GM18873 (cell line): Measurements from ENCODE around the gene CNTNAP2.

Experiments
- ATAC-seq: cut with Tn5 transposase; IDR thresholded peaks from one replicate; pipeline ENCODE4 v1.9.1; 2021; ENCODE audit warnings: mild to moderate bottlenecking, moderate library complexity, moderate number of reproducible peaks; ENCODE audit not compliant: unreplicated experiment, low FRiP score

CNTNAP2 gene

DNA sequence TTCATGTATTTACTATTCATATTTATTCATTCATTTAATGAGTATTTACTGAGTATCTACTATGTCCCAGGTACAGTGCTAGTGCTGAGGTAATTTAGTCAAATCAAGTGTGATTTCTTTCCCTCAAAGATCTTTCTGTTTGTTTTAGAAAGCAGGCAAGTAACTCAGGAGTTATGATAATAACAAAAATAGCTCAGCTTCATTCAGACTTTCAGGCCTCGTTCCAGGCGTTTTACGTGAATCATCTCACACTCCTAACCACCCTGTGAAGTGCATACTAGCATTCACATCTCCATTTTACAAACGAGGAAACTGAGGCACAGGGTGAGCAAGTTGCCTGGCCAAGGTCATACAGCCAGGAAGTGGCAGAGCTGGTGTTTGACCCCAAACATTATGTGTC is 2005.2 kb downstream of the CNTNAP2 start:
- ATAC-seq = no peak

DNA sequence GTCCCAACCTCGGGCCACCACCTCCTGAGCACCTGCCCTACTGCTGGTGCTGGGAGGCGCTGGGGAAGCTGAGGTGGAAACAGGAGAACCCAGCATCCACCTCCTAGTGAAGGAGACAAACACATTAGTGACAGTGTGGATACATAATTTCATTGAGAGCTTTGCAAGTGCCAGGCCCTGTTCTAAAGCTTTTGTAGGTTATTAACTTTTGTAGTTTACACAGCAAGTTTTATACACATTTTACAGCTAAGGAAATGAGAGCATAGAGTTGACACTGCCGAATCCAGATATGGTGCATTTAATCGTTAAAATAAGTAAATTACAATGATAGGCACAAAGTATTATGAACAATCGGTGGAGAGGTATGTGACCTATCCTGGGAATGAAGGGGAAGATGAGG is 2007.9 kb downstream of the CNTNAP2 start:
- ATAC-seq = no peak

DNA sequence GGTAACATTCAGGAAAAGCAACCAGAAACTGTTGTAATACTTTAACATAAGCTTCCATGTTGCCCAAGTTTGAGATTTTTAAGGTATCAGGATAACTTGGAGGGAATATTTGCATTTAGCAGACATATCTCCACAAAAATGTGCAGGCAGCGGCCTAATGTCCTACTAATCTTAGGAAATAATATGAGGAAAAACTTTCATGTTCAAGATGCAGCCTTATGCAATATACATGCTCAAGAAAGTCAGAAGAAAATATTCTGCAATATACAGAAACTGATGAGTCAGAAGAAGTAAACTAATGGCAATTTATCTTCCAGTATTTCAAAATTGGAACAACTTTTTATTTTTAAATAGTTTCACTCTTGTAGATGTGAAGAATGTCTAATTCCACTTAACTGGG is 2010.8 kb downstream of the CNTNAP2 start:
- ATAC-seq = no peak

DNA sequence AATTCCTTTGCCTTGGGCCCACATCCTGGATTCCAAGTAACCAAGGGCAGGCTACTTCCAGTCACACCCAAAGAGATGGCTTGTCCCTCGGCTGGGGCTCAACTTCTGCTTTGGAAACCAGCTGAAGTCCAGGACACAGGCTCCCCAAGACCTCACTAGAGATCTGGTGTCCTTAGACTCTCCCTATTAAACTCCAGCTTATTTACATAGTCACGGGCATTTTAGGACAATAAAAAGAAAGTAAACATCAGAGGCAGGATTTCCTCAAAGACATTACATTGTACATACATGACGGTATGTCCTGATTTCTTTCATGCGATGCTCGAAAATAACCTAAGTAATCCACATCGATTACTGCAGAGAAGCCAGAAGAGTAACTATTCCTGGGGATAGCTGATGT is 2012.4 kb downstream of the CNTNAP2 start:
- no peak for ATAC-seq

DNA sequence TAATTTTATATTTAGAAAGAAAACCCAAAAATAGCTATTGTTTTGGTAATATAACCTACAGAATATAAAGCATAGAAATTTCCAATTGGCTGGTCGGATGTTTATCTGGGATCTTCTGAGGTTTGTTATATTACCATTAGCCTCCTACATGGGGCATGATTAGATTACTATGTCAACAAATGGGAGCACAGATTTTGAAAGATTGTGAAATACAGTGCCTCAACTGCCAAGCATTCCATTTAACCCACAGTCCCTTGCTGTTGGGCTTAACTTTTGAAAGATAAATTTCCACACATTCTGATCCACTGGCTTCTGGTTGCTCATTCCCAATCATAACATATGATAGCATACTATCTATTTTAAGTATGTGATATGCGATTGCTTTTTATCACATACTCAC is 2018.5 kb downstream of the CNTNAP2 start:
- no peak for ATAC-seq

DNA sequence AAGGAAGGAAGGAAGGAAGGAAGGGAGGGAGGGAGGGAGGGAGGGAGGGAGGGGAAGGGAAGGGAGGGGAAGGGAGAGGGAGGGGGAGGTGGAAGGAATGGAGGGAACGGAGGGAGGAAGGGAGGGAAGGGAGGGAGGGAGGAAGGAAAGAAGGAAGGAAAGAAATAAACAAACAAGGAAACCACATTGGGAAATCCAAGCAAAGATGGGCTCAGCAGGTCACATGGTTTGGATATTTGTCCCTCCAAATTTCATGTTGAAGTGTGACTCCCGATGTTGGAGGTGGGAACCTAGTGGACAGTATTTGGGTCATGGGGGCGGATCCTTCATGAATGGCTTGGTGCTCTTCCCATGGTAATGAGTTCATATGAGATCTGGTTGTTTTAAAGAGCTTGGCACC is 2019.4 kb downstream of the CNTNAP2 start:
- ATAC-seq = no peak

DNA sequence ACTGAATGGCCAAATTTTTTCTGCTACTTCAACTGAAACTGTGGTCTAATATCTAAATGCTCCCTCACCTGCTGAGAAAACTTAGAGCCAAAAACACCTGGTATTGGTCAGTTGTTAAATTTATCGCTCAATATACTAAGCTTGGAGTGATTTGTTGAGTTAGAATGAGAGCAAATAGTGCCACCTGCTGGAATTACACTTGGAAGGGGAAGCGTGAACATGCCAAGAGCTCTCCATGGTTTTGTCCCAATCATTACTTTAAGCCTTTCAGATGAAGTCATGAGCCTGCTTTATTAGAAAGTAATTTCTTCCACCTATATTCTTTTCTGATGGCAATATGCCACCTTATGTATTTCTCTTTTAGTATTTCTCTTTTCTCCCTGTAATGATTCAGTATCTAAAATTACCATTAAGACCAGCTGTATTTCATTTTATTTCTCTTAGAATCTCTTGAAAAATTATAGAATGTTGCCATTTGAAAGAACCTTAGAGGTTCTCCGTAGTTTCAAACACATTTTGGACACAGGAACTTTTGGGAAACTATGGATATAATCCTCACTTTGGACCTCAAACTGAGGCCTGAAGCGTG is 2026.2 kb downstream of the CNTNAP2 start:
- ATAC-seq = no peak

DNA sequence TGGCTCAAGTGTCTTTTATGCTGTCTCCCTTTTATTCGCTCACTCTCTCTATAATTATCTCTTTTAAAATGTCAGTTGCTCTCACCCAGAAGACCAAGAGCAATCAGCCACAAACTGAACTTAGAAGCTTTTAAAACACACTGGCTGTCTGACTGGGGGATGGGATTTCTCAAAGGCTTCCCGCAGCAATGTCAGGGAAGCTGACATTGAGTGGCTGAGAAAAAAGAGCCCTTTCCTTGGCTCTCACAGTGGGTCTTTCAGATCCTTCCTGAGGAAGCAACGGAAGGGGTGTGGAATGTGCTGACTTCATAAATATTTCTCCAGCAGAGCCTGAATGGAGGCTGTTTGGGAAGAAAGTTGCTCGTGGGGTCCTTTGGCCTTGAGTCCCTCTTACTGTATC is 2028.2 kb downstream of the CNTNAP2 start:
- no peak for ATAC-seq

DNA sequence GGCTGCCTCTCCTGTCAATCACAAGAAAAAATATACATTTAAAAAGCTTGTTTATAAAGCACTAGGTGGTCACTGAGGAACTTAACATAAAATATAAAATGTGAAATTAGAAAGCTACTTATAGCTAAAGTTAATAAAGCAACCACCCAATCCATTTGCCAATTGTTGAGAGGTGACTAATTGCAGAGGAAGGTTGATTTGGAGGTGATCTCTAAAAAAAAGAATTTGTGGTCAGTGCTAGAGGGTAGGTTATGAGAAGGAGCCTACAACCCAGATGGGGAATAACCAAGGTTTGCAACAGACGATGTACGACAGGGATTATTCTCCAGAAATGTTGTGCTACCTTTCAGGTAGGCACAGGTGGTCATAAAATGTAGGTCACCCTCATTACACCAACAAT is 2029.7 kb downstream of the CNTNAP2 start:
- no peak for ATAC-seq

DNA sequence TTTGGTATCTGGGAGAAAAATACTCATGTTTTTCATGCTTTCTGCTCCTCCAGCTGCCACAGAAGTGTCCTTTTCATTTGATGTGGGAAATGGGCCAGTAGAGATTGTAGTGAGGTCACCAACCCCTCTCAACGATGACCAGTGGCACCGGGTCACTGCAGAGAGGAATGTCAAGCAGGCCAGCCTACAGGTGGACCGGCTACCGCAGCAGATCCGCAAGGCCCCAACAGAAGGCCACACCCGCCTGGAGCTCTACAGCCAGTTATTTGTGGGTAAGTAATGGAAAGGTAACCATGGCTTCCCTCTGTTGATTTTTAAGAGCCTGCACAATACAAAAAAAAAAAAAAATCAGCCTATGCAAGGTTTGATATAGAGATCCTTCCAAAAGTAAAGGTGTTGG is 2030.8 kb downstream of the CNTNAP2 start:
- ATAC-seq = no peak

DNA sequence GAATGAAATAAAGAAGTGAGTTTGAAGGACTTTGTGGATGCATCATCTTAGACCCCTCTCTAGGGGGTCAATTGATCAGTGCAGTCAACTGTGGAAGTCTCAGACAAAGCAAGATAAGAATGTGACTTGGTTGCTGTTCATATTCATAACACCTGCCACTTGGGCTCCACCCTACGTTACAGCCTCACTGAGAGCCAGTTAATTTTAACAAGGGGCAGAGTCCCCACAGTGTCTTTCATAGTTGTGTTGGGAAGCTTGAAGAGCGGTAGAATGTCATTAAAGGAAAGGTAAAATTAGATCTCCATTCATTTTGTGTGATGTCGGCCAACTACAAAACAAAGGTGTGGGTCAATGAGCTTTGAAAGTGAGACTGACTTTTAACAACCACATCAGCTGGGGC is 2031.9 kb downstream of the CNTNAP2 start:
- no peak for ATAC-seq

DNA sequence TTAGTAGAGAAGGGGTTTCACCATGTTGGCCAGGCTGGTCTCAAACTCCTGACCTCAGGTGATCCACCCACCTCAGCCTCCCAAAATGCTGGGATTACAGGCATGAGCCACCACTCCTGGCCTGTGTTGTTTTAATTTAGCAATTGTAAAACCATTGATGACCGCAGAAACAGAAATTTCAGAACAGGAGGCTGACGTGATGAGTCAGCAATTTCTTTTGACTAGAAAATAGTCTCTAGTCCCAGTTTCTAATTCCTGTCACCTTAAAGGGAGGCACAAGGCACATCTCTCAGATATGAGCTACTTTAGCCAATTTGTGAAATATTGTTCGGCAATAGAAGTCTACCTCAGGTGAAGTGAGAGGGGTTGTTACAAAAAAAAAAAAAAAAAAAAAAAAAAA is 2033.1 kb downstream of the CNTNAP2 start:
- ATAC-seq = no peak

DNA sequence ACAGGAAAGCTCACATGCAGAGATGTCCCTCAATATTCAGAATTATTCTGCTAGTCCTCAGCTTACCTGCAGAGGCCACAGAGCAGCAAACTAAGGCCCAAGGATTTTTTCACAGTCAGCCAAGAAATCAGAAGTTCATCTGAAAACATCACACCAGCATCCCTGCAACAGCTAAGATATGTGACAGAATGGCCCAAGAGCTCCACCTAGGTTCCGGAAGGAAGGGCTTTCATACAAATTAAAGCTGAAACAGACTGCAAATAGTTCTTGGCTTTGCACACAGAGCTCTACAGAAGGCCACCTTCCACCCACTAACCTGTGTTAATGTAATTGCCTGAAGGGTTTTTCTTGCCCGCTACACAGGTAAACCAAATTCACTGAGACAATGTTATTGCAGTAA is 2035.2 kb downstream of the CNTNAP2 start:
- no peak for ATAC-seq

DNA sequence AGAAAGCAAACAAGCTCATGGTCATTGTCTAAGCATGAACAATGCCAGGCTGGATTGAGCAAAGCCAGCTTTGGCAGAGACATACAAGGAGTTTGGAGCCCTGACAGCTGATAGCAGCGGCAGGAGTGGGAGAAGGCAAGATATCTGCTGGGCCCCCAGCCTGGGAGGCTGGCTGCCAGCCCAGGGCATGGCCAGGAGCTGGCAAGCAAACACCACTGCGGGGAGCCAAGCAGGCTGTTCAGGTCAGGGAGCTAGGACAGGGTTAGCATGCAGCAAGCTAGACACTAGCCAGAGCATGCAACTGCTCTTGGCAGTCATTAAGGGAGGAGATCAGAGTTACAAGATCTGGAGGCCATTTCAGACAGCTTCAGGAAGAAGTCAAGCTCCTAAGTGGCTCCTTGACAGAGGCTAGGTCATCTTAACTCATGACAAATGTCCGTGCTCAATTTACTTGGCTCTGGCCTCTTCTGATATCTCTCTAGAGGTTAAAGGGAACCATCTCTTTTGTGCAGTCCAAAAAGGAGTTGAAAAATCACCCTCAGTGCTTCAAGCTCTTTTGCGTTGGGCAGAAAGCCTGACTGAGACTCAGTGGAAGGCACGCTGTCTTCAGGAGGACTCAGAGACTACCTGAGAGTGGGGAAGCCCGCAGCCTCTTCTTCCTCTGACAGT is 2037.1 kb downstream of the CNTNAP2 start:
- no peak for ATAC-seq

DNA sequence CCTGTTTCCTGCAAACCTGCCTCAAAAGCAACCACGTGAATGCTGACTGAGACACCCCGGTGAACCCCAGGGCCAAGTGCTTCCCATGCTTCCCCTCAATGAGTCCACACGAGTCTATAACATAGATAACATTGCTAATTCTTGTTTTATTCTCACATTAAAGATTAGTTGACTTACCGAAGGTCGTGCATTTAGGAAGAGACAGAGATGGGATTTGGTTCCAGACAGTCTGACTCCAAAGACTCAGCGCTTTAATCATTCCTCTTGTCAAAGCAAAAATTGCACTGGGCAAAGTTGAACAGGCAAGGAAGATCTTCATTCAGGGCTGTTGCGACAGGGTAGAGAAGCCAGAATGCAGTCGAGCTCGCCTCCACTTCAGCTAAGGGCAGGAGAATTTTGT is 2038.4 kb downstream of the CNTNAP2 start:
- ATAC-seq = no peak

DNA sequence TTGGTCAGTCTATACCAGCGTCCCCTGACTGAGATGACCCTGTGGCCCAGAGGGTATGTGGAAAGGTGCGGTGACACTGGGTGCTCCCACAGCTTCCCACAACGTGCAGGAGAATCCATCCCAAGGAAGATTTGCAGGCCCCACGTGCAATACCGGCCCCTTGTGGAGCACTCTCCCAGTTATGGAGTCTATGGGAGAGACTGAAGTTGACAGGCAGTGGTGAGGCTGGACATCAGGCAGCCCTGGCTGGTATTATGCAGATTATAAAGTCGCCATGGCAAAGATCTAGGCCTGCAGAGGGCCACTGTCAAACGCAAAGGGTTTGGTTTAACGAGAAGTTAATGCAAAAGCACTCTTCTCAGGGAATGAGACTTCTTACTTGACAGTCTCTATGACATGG is 2039.2 kb downstream of the CNTNAP2 start:
- no peak for ATAC-seq

DNA sequence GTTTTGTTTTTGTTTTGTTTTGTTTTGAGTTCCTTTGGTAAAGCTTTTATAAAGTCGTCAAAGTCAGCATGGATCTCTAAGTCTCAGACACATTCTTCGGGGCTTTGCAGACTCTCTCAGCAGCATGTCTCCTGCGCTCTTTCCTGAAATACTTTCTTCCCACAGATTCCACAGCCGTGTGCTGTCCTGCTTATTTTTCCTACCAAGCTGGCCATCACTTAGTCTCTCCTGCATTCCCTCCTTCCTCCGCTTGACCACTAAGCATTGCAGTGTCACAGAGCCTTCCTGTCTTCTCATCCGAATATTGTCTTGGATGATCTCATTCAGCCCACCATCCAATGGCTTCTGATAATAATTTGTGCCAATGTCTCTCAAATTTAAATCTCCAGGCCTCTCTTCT is 2039.6 kb downstream of the CNTNAP2 start:
- no peak for ATAC-seq

DNA sequence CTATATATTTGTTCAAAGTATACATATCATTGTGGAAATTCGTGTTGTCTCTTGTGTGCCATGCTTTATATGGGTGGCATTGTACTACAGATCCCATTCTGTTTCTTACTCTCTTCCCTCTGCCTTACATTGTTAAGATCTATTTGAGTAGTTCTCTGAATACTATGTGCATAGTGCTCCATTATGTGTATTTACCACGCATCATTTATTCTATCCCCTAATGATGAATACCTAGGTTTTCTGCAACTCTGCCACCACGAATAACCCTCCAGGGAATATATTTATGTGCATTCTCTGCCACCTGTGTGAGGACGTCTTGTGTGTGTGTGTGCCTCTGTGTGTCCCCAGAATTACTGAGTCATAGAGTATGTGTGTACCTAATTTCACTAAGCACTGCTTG is 2042.7 kb downstream of the CNTNAP2 start:
- ATAC-seq = no peak

DNA sequence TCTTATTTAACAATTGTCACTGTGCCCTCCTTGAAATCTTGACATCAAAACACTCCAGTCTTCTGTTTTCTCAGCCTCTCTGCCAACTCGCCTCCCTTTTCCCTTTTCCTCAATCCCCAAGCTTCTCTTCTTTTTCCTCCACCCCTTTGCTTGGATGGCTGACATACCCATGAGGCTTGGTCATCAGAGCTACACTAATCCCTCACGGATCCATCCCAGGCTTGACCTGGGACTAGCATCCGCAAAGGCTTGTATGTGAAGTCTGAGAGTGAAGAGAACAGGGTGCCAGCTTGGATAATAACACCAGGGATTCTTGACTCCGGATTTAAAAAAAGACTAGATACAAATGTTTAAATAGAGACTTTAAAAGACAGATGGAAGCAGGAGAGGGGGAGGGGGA is 2045.2 kb downstream of the CNTNAP2 start:
- no peak for ATAC-seq

DNA sequence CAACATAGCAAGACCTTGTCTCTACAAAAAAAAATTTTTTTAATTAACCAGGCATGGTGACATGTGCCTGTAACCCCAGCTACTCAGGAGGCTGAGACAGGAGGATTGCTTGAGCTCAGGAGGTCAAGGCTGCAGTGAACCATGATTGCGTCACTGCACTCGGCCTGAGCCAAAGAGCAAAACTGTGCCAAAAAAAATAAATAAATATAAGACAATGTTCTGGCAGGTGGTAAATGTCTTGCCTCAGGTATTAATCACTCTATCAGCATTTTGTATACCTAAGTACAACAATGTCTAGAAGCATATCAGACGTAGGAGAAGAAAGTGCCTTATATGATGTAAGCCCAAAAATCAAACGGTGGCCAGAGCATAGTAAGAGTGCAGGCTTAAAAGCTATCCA is 2046.2 kb downstream of the CNTNAP2 start:
- no peak for ATAC-seq

DNA sequence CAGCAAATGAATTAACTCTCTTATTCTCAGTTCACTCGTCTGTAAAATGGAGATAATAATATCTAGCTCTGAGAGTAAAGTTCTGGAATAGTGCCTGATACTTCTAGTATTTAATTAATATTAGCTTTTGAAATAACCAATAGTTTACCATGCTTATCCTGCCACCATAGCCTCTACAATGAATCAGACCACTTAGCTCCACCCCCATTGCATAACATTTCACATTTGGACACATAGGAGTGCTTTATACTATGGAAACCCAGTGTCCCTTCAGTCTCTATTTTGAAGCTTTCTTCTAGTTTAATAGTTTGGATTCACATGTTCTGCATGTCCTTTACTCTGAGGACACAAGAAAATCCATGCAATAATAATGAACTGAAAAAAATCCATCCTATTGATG is 2046.6 kb downstream of the CNTNAP2 start:
- no peak for ATAC-seq

DNA sequence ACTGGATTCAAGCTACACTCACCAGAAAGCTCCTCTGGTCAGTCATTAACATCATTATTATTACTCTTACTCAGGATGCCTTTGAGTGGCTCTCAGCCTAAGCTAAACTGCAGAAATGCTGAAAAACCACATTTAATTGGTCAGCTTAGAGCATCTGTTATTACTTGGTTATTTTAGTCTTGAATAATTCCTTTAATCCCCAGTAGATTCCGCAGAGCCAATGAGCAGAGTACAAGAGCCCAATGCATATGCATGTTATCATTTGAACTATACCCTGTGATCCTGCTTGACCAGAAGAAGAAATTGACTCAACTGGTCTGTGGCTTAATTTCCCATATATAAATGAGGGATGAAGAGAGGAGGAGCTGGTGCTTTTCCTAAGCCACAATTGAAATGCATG is 2056.3 kb downstream of the CNTNAP2 start:
- ATAC-seq = no peak

DNA sequence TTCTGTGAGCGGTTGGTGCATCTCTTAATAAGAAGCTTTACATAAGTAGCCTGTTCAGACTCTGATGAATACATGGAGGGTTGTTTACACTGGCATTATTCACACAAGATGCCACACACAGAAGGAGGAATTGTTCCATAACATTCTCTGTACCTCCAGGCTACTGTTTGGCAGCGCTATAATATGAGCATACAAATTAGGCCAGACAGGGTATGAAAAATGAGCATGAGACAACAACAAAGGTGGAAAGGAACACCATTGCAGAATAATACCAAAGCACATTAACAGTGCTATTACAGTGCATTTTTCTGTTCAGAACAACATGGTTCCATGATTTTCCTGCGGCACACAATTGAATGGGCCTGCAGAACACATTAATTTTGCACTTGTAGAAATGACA is 2056.8 kb downstream of the CNTNAP2 start:
- ATAC-seq = no peak
